OCI-LY7 (cell line): Measurements from ENCODE around the gene CDKAL1. TPM values are rescaled to one million over a fixed set of nuclear protein-coding genes. Genes with fewer than 3 reads are reported as not detected.

ENCODE experiments used
- BruUV-seq: library from RNA; stranded (reverse); fragments of 400-500 nt; replicated peaks from 2 replicates; lab custom pipeline; 2021; lab: Mats Ljungman, UMichigan
- CTCF ChIA-PET: fragments of 300-600 bp; sonication (Branson Sonifier 250); formaldehyde crosslinking; loops from one replicate; lab custom pipeline; 2022; ENCODE audit warnings: antibody characterized with exemption; ENCODE audit not compliant: unreplicated experiment; lab: Charles Lee
- POLR2A ChIA-PET: fragments of 300-600 bp; sonication (Branson Sonifier 250); formaldehyde crosslinking; loops from one replicate; lab custom pipeline; 2022; ENCODE audit warnings: antibody characterized with exemption; lab: Charles Lee
- DNase-seq: peaks from one replicate; pipeline ENCODE4 v3.0.0-alpha.2; 2015; ENCODE audit warnings: low spot score
- H2AFZ ChIP-seq: fragments of 200-600 bp; sonication (generic), shearing (Covaris generic); 2 replicates; pipeline ENCODE4 v1.6.1; 2014; ENCODE audit warnings: mild to moderate bottlenecking, antibody characterized with exemption, low read length, moderate library complexity
- H3K27ac ChIP-seq: fragments of 200-600 bp; sonication (generic); 2 replicates; pipeline ENCODE4 v1.5.1; 2014; ENCODE audit warnings: mixed run types, low read depth, mild to moderate bottlenecking, moderate library complexity, low read length, inconsistent platforms; ENCODE audit not compliant: poor library complexity, severe bottlenecking
- H3K36me3 ChIP-seq: fragments of 200-600 bp; sonication (generic); 2 replicates; pipeline ENCODE4 v1.6.1; 2014; ENCODE audit warnings: mild to moderate bottlenecking, antibody characterized with exemption, low read length, moderate library complexity, mixed read lengths; ENCODE audit not compliant: insufficient read depth
- H3K4me1 ChIP-seq: fragments of 200-600 bp; sonication (generic); 2 replicates; pipeline ENCODE4 v1.5.1; 2014; ENCODE audit warnings: mild to moderate bottlenecking, low read length; ENCODE audit not compliant: insufficient read depth, poor library complexity, severe bottlenecking
- H3K4me2 ChIP-seq: fragments of 200-600 bp; sonication (generic); 2 replicates; pipeline ENCODE4 v1.6.1; 2014; ENCODE audit warnings: mild to moderate bottlenecking, low read length
- H3K4me3 ChIP-seq: fragments of 200-600 bp; sonication (generic); 2 replicates; pipeline ENCODE4 v1.5.1; 2014; ENCODE audit warnings: mild to moderate bottlenecking, low read depth, low read length; ENCODE audit not compliant: poor library complexity, severe bottlenecking
- H3K79me2 ChIP-seq: fragments of 200-600 bp; sonication (generic); 2 replicates; pipeline ENCODE4 v1.6.1; 2016; ENCODE audit warnings: low read depth, mild to moderate bottlenecking, low read length, moderate library complexity, mixed read lengths; ENCODE audit not compliant: insufficient read depth
- H3K9me2 ChIP-seq: fragments of 200-600 bp; sonication (generic); 2 replicates; pipeline ENCODE4 v1.6.1; 2016; ENCODE audit warnings: mild to moderate bottlenecking, low read length, mixed read lengths; ENCODE audit not compliant: insufficient read depth
- H3K9me3 ChIP-seq: fragments of 200-600 bp; sonication (generic); 2 replicates; pipeline ENCODE4 v1.6.1; 2014; ENCODE audit warnings: mild to moderate bottlenecking, mixed run types, low read length, mixed read lengths
- H4K20me1 ChIP-seq: fragments of 200-600 bp; sonication (generic); 2 replicates; pipeline ENCODE4 v1.6.1; 2014; ENCODE audit warnings: mild to moderate bottlenecking, antibody characterized with exemption, low read length, moderate library complexity, mixed read lengths; ENCODE audit not compliant: insufficient read depth
- CTCF ChIP-seq: fragments of 200-600 bp; sonication (generic); conservative IDR thresholded peaks from 2 replicates; pipeline ENCODE4 v1.5.1; 2014; ENCODE audit warnings: mild to moderate bottlenecking, antibody characterized with exemption, low read length, moderate library complexity, mixed read lengths
- EZH2phosphoT487 ChIP-seq: fragments of 200-600 bp; sonication (generic); IDR thresholded peaks from 2 replicates; pipeline ENCODE4 v1.6.1; 2018; ENCODE audit warnings: low read depth, borderline replicate concordance, mild to moderate bottlenecking, mixed run types, antibody characterized with exemption, low read length, moderate library complexity, mixed read lengths
- intact Hi-C: fragments of 100-400 bp; cut with micrococcal nuclease; formaldehyde crosslinking; loops from one replicate; pipeline ENCODE4 v1.10.0; 2022; ENCODE audit not compliant: unreplicated experiment
- total RNA-seq, 2 experiments: library from RNA; depleted of rRNA in 1 of 2; stranded (reverse); fragments of >200 nt in 1 of 2; shearing (Covaris generic) in 1 of 2; gene quantifications; 2 replicates each; pipeline ENCODE4 v1.2.3, GENCODE V29; 2014 to 2022

Gene CDKAL1
- total RNA-seq, 2 experiments from 2014 or later = 19.9 to 21.1 TPM

DNA sequence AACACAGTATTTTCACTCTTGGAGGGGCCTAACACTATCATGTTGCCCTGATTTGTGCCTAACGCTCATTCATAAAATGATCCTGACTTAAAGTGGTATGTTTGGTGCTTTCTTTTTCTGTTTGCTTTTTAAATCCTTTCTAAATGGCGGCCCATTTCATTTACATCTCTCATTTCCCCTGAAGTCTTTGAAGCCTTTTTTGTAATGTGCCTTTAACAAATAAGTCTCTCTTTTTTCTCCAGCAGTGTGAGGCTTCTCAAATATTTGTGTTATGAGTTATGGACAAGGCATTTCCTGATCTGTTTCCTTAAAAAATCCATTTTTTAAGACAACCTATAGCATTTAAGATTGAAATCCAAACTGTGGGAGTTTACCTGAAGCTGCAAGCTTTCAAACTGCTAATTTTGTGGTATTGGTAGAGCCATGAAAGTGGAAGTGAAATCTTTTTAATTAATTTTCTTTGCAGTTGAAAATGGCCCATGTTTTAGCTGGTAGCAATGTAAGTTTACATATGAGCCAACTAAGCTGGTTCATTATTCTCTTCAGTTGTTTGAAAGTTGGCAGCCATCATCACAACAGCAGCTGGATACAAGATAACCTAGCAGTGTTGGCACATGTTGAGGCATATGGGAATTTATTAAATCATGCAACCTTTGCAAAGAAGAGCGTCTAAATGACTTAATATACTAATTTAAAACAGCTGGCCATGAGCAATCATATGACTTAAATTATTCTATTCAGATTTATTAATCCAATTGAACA is 469.7 kb downstream of the CDKAL1 start:
- DNase-seq = peak; percentile 27
- BruUV-seq = no TSS peak

GRCh38 chr6:21005816-21006570 is 471.7 kb downstream of the CDKAL1 start:
- Histone ChIP-seq H3K9me2 (no peaks in the 10 kb centered on the region), H3K36me3 (peaks cover 2% of the 10 kb centered on the region; the same call in 1 of the 2 replicates), H3K4me2 (no peak overlapping the region), H3K9me3 (no peaks in the 10 kb centered on the region), H3K27ac (no peak overlapping the region), H3K4me1 (peaks cover 14% of the 10 kb centered on the region), H2AFZ (no peak overlapping the region), H3K4me3 (no peak overlapping the region), H3K79me2 (no peaks in the 10 kb centered on the region), H4K20me1 (no peaks in the 10 kb centered on the region)
- no TSS peak for BruUV-seq
- TF ChIP-seq CTCF (no peak), EZH2phosphoT487 (no peak)
- CTCF ChIA-PET = no interaction called here
- no peak for DNase-seq
- intact Hi-C loops = no loop called here
- POLR2A ChIA-PET = interaction anchor here (0.6 kb wide), 1 partner anchor 701 kb away, joined by 3 read pairs; no protein-coding TSS in a partner anchor

More for the DNA sequence above, 469.7 kb downstream of the CDKAL1 start:
- Histone ChIP-seq H3K9me2 (no peaks in the 10 kb centered on the region), H3K27ac (peak overlapping the region; percentile 38), H4K20me1 (no peaks in the 10 kb centered on the region), H3K4me1 (peaks cover 14% of the 10 kb centered on the region), H3K79me2 (no peaks in the 10 kb centered on the region), H3K4me2 (peak overlapping the region; percentile 41), H3K4me3 (peak overlapping the region; percentile 11), H3K9me3 (no peaks in the 10 kb centered on the region), H3K36me3 (peaks cover 4% of the 10 kb centered on the region; the same call in 1 of the 2 replicates), H2AFZ (peak overlapping the region; percentile 9; the same call in 1 of the 2 replicates)
- TF ChIP-seq CTCF (no peak), EZH2phosphoT487 (no peak)
- ChIA-PET POLR2A (interaction anchor here (0.5 to 1.2 kb wide), 4 partner anchors 16 to 1946 kb away, joined by 3 read pairs; no protein-coding TSS in a partner anchor), CTCF (no interaction called here)
- intact Hi-C loops = no loop called here
